Ramos (cell line): Measurements from ENCODE around the gene CCM2L.

Experiments
- in situ Hi-C: fragments of 300-500 bp; cut with MboI; formaldehyde crosslinking; loops from one replicate; pipeline ENCODE4 v1.14.3; 2022; ENCODE audit warnings: low sequenced_read_pairs; ENCODE audit not compliant: unreplicated experiment

The CCM2L gene

GRCh38 chr20:32052090-32052777, 42.0 kb downstream of the CCM2L start, which contains the start of gene HCK:
TSS of gene HCK (plus strand) at chr20:32052242.
- in situ Hi-C loops, result no loop called here

GRCh38 chr20:32052778-32053362, 42.6 kb downstream of the CCM2L start:
- in situ Hi-C loops, result no loop called here

GRCh38 chr20:32053648-32054047, 43.4 kb downstream of the CCM2L start:
- in situ Hi-C loops, result no loop called here

GRCh38 chr20:32056708-32057483, 46.7 kb downstream of the CCM2L start:
- in situ Hi-C loops, result no loop called here

GRCh38 chr20:32057656-32058184, 47.5 kb downstream of the CCM2L start:
- in situ Hi-C loops, result no loop called here

GRCh38 chr20:32059189-32059588, 49.0 kb downstream of the CCM2L start:
- in situ Hi-C loops, result no loop called here

GRCh38 chr20:32062776-32063170, 52.5 kb downstream of the CCM2L start:
- in situ Hi-C loops, result no loop called here

GRCh38 chr20:32063695-32064094, 53.5 kb downstream of the CCM2L start:
- in situ Hi-C loops, result no loop called here

GRCh38 chr20:32064667-32065066, 54.4 kb downstream of the CCM2L start:
- in situ Hi-C loops, result no loop called here

GRCh38 chr20:32067234-32067821, 57.1 kb downstream of the CCM2L start:
- in situ Hi-C loops, result no loop called here

- in situ Hi-C loops, result no loop called here
These were observed 57.9 kb downstream of the CCM2L start for GRCh38 chr20:32068174-32068573.

GRCh38 chr20:32069711-32070110, 59.5 kb downstream of the CCM2L start:
- in situ Hi-C loops, result no loop called here

GRCh38 chr20:32070282-32070681, 60.0 kb downstream of the CCM2L start:
- in situ Hi-C loops, result no loop called here

- in situ Hi-C loops, result no loop called here
These were observed 60.5 kb downstream of the CCM2L start for GRCh38 chr20:32070690-32071213.

GRCh38 chr20:32071395-32072167, 61.3 kb downstream of the CCM2L start:
- in situ Hi-C loops, result no loop called here

- in situ Hi-C loops, result no loop called here
These were observed 62.0 kb downstream of the CCM2L start for GRCh38 chr20:32072168-32072750.

- in situ Hi-C loops, result no loop called here
These were observed 65.3 kb downstream of the CCM2L start for GRCh38 chr20:32075534-32075933.

GRCh38 chr20:32077190-32077589, 67.0 kb downstream of the CCM2L start:
- in situ Hi-C loops, result no loop called here

- in situ Hi-C loops, result no loop called here
These were observed 68.1 kb downstream of the CCM2L start for GRCh38 chr20:32078322-32078721.
